Measurements from ENCODE around the gene SLC25A19. TPM values are rescaled to one million over a fixed set of nuclear protein-coding genes. Genes with fewer than 3 reads are reported as not detected.

The SLC25A19 gene
- total RNA-seq, 2 donors from 2014 or later: 8.8 to 10.2 TPM

- peaks cover 0 to 17% of the 10 kb centered on the region in 2 donors for H3K4me1 ChIP-seq
- H3K9me3 ChIP-seq: no peaks in the 10 kb centered on the region
- no peak overlapping the region for H3K27ac ChIP-seq
- no peak overlapping the region for H3K4me3 ChIP-seq
- DNase-seq (ENCODE audit: low spot score): no peak
- H3K27me3 ChIP-seq: no peaks in the 10 kb centered on the region
- H3K36me3 ChIP-seq: peaks cover 94% of the 10 kb centered on the region
- TF ChIP-seq CTCF (IDR thresholded peaks at IDR 0.05): peak in 1 of 2 donors; percentile 50
Observed at GRCh38 chr17:75240394-75241142, 48.7 kb downstream of the SLC25A19 start.

DNA sequence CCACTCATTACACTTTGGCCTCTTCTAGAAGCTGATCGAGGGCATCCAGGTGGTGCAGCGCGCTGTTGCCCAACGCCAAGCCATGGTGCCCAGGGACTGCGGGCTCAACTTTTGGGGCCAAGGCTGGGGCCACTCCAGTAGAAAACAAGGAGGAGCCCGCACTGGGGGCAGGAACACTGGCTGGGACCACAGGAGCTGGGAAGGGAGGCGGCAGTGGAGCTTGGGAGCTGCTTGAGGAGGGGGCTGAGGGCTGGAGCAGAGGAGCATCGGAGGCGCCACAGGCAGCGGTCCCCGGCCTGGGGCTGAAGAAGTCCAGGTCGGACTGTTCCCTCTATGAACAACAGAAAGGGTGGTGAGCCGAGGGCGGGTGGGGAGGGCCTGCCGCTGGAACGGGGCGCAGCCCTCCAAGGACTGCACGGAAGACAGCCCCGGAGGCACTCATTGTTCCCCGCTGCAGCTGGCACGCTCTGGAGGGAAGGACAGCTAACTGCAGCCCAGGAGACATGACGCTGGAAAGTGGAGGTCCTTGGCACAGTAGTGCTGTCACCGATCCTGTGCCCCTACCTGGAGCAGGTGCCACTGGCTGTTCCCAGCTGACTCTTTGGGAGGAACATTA lies 49.3 kb downstream of the SLC25A19 start:
- no peak for TF ChIP-seq CTCF (IDR thresholded peaks at IDR 0.05)
- no peak overlapping the region for H3K27ac ChIP-seq

DNA sequence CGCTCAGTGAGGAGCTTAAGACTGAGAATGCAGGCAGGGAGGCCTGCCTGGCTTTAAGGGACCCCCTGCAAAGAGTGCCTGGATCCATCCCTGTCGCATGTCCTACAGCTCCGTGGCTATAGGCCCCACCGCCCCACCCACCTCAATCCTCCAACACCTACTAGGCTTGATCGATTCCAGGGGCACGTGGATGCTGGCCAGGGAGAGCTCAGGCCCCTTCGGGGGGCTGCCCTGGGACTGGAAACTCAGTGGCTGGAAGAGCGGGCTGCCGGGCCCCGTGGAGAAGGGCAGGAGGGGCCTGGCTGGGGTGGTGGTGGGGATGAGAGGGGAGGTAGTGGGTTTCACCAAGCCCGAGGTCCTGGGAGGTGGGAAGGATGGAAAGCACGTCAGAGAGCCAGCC lies 50.0 kb downstream of the SLC25A19 start:
- no peaks in the 10 kb centered on the region for H3K9me3 ChIP-seq
- H3K27ac ChIP-seq: peak overlapping the region in 1 of 2 donors; percentile 72
- H3K4me1 ChIP-seq: peaks cover 0 to 17% of the 10 kb centered on the region in 2 donors
- no peaks in the 10 kb centered on the region for H3K27me3 ChIP-seq
- TF ChIP-seq CTCF (IDR thresholded peaks at IDR 0.05): no peak
- H3K4me3 ChIP-seq: no peak overlapping the region
- no peak for DNase-seq (ENCODE audit: low spot score)
- H3K36me3 ChIP-seq: peaks cover 94% of the 10 kb centered on the region

More for the DNA sequence above, 49.3 kb downstream of the SLC25A19 start:
- Histone ChIP-seq H3K27me3 (no peaks in the 10 kb centered on the region), H3K9me3 (no peaks in the 10 kb centered on the region), H3K4me3 (no peak overlapping the region), H3K4me1 (peaks cover 0 to 17% of the 10 kb centered on the region in 2 donors), H3K36me3 (peaks cover 94% of the 10 kb centered on the region)
- no peak for DNase-seq (ENCODE audit: low spot score)

GRCh38 chr17:75238684-75239191 lies 50.5 kb downstream of the SLC25A19 start:
- peaks cover 0 to 17% of the 10 kb centered on the region in 2 donors for H3K4me1 ChIP-seq
- H3K27ac ChIP-seq: peak overlapping the region; percentile 69 to 72
- H3K4me3 ChIP-seq: no peak overlapping the region
- peak; percentile 54 to 87 for TF ChIP-seq CTCF (IDR thresholded peaks at IDR 0.05)
- DNase-seq (ENCODE audit: low spot score): no peak
- H3K27me3 ChIP-seq: no peaks in the 10 kb centered on the region
- H3K36me3 ChIP-seq: peaks cover 92% of the 10 kb centered on the region
- no peaks in the 10 kb centered on the region for H3K9me3 ChIP-seq

- no peak for TF ChIP-seq CTCF (IDR thresholded peaks at IDR 0.05)
- H3K27me3 ChIP-seq: no peaks in the 10 kb centered on the region
- H3K9me3 ChIP-seq: no peaks in the 10 kb centered on the region
- H3K36me3 ChIP-seq: peaks cover 87% of the 10 kb centered on the region
- no peak overlapping the region for H3K4me3 ChIP-seq
- no peak for DNase-seq (ENCODE audit: low spot score)
- peak overlapping the region; percentile 69 to 72 for H3K27ac ChIP-seq
- H3K4me1 ChIP-seq: peaks cover 0 to 17% of the 10 kb centered on the region in 2 donors
Observed at GRCh38 chr17:75238020-75238580, 51.1 kb downstream of the SLC25A19 start.

All from right atrium auricular region (tissue), 2 donors.